Endodermal cell (in vitro differentiated cells): ENCODE data around the gene PSMG4. TPM values are rescaled to one million over a fixed set of nuclear protein-coding genes. Genes with fewer than 3 reads are reported as not detected.

ENCODE experiments used
- DNase-seq: peaks from one replicate; pipeline ENCODE4 v3.0.0-alpha.2; 2017
- H3K27ac ChIP-seq: 2 replicates; pipeline ENCODE4 v1.5.1; 2013; ENCODE audit warnings: mild to moderate bottlenecking, low read depth, low read length, moderate library complexity
- H3K27me3 ChIP-seq: 2 replicates; pipeline ENCODE4 v1.6.1; 2013; ENCODE audit warnings: mild to moderate bottlenecking, low read length, moderate library complexity; ENCODE audit not compliant: insufficient read depth, control insufficient read depth, poor library complexity, severe bottlenecking
- H3K36me3 ChIP-seq: 2 replicates; pipeline ENCODE4 v1.7.0; 2013; ENCODE audit warnings: mild to moderate bottlenecking, low read length, moderate library complexity; ENCODE audit not compliant: control insufficient read depth, insufficient read depth
- H3K4me1 ChIP-seq: one replicate; pipeline ENCODE4 v1.7.0; 2013; ENCODE audit warnings: low read length; ENCODE audit not compliant: control insufficient read depth, insufficient read depth
- H3K4me3 ChIP-seq: 2 replicates; pipeline ENCODE4 v1.5.1; 2013; ENCODE audit warnings: mild to moderate bottlenecking, low read length, moderate library complexity
- H3K9ac ChIP-seq: 2 replicates; pipeline ENCODE4 v1.6.1; 2013; ENCODE audit warnings: mild to moderate bottlenecking, low read length, moderate library complexity; ENCODE audit not compliant: poor library complexity, severe bottlenecking; ENCODE audit errors: extremely low read depth
- H3K9me3 ChIP-seq: 2 replicates; pipeline ENCODE4 v1.6.1; 2013; ENCODE audit warnings: mild to moderate bottlenecking, low read length, moderate library complexity; ENCODE audit not compliant: control insufficient read depth
- H3K27ac Mint-ChIP-seq: 2 replicates; pipeline ENCODE4 v1.8.0; 2020; ENCODE audit warnings: mixed read lengths
- H3K27me3 Mint-ChIP-seq: 2 replicates; pipeline ENCODE4 v1.8.0; 2021; ENCODE audit warnings: mild to moderate bottlenecking, mixed read lengths; ENCODE audit not compliant: insufficient read depth
- H3K36me3 Mint-ChIP-seq: 2 replicates; pipeline ENCODE4 v1.8.0; 2020; ENCODE audit warnings: low read depth, mixed read lengths
- H3K4me1 Mint-ChIP-seq: 2 replicates; pipeline ENCODE4 v1.8.0; 2020; ENCODE audit warnings: mixed read lengths
- H3K4me3 Mint-ChIP-seq: 2 replicates; pipeline ENCODE4 v1.8.0; 2020; ENCODE audit warnings: mild to moderate bottlenecking, moderate library complexity, mixed read lengths
- H3K9me3 Mint-ChIP-seq: 2 replicates; pipeline ENCODE4 v1.8.0; 2020; ENCODE audit warnings: mild to moderate bottlenecking, mixed read lengths
- CTCF ChIP-seq: fragments of 200-600 bp; sonication (generic); conservative IDR thresholded peaks from 2 replicates; pipeline ENCODE4 v1.5.0; 2021; ENCODE audit warnings: antibody characterized with exemption, mild to moderate bottlenecking
- WGBS, 2 experiments: methylation state at CpG; one replicate each; pipeline versions ENCODE4 v1.1.5 to v1.1.7; 2013; ENCODE audit warnings: missing lambda C conversion rate in 2 of 2, mixed read lengths in 1 of 2; ENCODE audit not compliant: insufficient coverage in 1 of 2, insufficient read length in 1 of 2; 5-methylcytosine and 5-hydroxymethylcytosine counted together
- total RNA-seq, 2 donors: library from RNA; stranded (reverse); fragmentation: NEBNext Ultra II Directional in 1 of 2; extraction: Animal tissue kit (Norgen Biotek cat#: 25700) in 1 of 2; gene quantifications; 2 replicates in 1 of 2; 3 replicates in 1 of 2; pipeline ENCODE4 v1.2.1, GENCODE V29; 2021

PSMG4 gene
- total RNA-seq, 2 donors from 2014 or later, result 16.0 to 21.5 TPM

GRCh38 chr6:3311826-3312225 lies 53.1 kb downstream of the PSMG4 start:
- peak; percentile 42 for DNase-seq

GRCh38 chr6:3312604-3313231 lies 54.0 kb downstream of the PSMG4 start:
- H3K27me3 Mint-ChIP-seq, result peaks cover 1% of the 10 kb centered on the region
- no peak overlapping the region for H3K27ac Mint-ChIP-seq
- WGBS, 2 experiments, result 90 to 94% methylated on average over 8 to 11 of the region's 11 CpGs

More at GRCh38 chr6:3311826-3312225, 53.1 kb downstream of the PSMG4 start:
- no peaks in the 10 kb centered on the region for H3K4me1 Mint-ChIP-seq
- 98 to 100% methylated on average over 6 of the region's 6 CpGs for WGBS, 2 experiments
- H3K9me3 Mint-ChIP-seq, result no peaks in the 10 kb centered on the region
- Histone ChIP-seq H3K27ac (no peak overlapping the region), H3K36me3 (no peaks in the 10 kb centered on the region), H3K4me1 (peaks cover 4% of the 10 kb centered on the region), H3K27me3 (no peaks in the 10 kb centered on the region), H3K4me3 (no peak overlapping the region), H3K9ac (no peak overlapping the region), H3K9me3 (no peaks in the 10 kb centered on the region)
- peaks cover 1% of the 10 kb centered on the region for H3K27me3 Mint-ChIP-seq
- no peak overlapping the region for H3K27ac Mint-ChIP-seq
- no peak for TF ChIP-seq CTCF
- no peaks in the 10 kb centered on the region for H3K36me3 Mint-ChIP-seq
- H3K4me3 Mint-ChIP-seq, result no peak overlapping the region

GRCh38 chr6:3314176-3314575 lies 55.4 kb downstream of the PSMG4 start:
- Histone ChIP-seq H3K4me3 (no peak overlapping the region), H3K36me3 (no peaks in the 10 kb centered on the region), H3K27me3 (no peaks in the 10 kb centered on the region), H3K27ac (no peak overlapping the region), H3K4me1 (peaks cover 4% of the 10 kb centered on the region), H3K9ac (no peak overlapping the region), H3K9me3 (no peaks in the 10 kb centered on the region)
- Mint-ChIP-seq H3K27ac (no peak overlapping the region), H3K36me3 (no peaks in the 10 kb centered on the region), H3K27me3 (peaks cover 1% of the 10 kb centered on the region), H3K4me3 (no peak overlapping the region), H3K9me3 (no peaks in the 10 kb centered on the region), H3K4me1 (no peaks in the 10 kb centered on the region)
- WGBS, 2 experiments, result 84 to 94% methylated on average over 3 to 7 of the region's 7 CpGs
- TF ChIP-seq CTCF, result no peak
- DNase-seq, result peak; percentile 35

More at GRCh38 chr6:3312604-3313231, 54.0 kb downstream of the PSMG4 start:
- H3K4me3 ChIP-seq, result no peak overlapping the region
- H3K27ac ChIP-seq, result no peak overlapping the region
- no peaks in the 10 kb centered on the region for H3K4me1 Mint-ChIP-seq
- H3K27me3 ChIP-seq, result no peaks in the 10 kb centered on the region
- no peaks in the 10 kb centered on the region for H3K36me3 ChIP-seq
- H3K36me3 Mint-ChIP-seq, result no peaks in the 10 kb centered on the region
- H3K9ac ChIP-seq, result no peak overlapping the region
- DNase-seq, result peak; percentile 35
- no peak for TF ChIP-seq CTCF
- H3K9me3 Mint-ChIP-seq, result no peaks in the 10 kb centered on the region
- no peak overlapping the region for H3K4me3 Mint-ChIP-seq
- H3K9me3 ChIP-seq, result no peaks in the 10 kb centered on the region
- peaks cover 4% of the 10 kb centered on the region for H3K4me1 ChIP-seq
